Hypothalamus (tissue), 51 donors: ENCODE measurements around the gene GAB2.

Experiments
- DNase-seq, 51 donors: peaks; one replicate each; lab custom pipeline; 2025; lab: John Stamatoyannopoulos, UW

GAB2 gene

GRCh38 chr11:78346799-78347198 lies 70.8 kb downstream of the GAB2 start:
- DNase-seq = no peak

DNA sequence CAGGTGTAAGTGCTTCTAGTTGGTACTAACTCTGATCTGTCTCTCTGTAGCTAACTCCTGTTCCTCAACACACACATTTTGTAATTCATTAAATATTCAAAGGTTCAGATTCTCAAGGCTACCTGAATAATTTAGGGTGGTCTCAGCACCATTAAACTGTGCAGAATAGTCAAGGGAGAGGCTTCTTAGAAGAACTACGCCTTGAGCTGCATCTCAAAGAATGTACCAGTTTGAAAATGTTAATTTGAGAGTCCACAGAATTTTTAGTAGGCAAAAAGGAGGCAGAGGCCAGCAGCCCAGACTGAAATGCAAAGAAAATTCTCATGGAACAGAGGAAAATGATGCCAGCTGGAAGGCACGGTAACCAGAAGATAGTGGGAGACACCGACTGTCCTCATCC lies 72.2 kb downstream of the GAB2 start:
- DNase-seq = peak in 1 of 51 donors; percentile 24

GRCh38 chr11:78344676-78345075 lies 72.9 kb downstream of the GAB2 start:
- DNase-seq = no peak

DNA sequence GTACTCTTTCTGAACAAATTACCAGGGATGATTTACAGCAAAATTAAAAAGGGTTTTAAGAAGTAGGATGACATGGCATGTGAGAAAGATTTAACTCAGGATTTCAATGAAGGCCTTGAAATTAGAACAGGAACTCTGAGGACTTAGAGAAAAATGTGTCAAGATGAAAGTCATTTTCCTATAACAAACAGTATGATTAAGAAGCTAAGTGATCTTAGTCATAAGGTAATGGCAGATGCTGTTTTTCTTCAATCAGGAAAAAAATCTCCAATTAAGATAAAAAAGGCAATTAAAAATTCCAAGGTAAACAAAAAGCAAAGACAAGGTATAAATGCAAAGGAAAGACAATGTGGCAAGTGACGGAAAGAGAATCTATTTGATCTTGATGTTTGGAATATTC lies 73.5 kb downstream of the GAB2 start:
- no peak for DNase-seq

DNA sequence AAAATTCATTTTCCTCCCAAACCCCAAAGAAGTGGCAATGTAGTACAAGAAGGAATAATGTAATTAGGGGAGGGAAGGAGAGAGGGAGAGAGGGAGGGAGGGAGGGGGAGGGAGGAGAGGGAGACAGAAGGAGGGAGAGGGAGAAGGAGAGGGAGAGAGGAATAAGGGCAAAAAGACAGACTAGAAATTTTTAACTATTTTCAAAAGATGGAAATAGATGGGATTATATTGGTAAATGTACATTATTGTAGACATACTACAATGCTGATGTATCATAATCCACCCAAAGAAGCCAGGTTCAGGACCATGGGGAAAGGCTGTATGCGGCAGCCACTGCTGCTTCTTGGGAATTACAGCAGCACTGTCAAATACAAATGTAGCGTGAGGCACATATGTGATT lies 74.3 kb downstream of the GAB2 start:
- DNase-seq = no peak

- DNase-seq = peak in 7 of 51 donors; percentile 29 to 81 (median 46)
Measured at GRCh38 chr11:78341841-78342240, 75.8 kb downstream of the GAB2 start.

DNA sequence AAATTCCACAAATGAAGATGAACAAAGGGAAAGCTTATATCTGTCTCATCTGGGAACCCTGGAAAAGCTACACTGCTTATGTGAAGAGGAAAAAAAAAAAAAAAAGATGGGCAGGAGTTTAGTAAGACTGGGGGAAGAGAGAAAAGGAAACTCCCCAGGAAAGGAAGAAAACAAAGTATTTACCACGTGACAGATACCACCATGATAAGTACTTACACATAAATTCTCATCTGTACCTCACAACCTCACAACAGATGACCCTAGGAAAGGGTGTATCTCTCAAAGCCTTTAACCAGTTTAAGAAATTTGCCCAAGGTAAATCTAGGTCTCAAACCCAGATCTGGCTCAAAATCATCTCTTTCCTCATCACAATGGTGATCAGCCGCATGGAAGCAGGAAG lies 77.1 kb downstream of the GAB2 start:
- DNase-seq = no peak

GRCh38 chr11:78339945-78340344 lies 77.7 kb downstream of the GAB2 start:
- no peak for DNase-seq

DNA sequence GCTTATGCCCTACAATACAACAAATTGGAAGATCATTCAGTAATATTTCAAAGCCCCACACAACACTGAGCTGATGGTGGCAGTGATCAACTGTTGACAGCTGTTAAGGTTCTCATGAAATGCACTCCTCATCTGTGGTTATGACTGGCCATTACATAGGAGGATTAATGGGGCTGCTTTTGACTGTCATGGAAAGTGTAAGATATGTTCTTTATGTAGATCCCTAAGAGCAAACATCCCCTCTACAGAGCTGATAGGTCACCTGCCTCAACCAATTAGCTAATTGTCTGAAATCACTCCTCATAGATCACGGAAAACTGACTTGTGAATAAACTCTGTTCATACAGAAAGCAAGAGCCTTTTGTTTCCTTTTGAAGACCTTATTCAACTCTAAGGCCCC lies 78.1 kb downstream of the GAB2 start:
- peak in 1 of 51 donors; percentile 80 for DNase-seq

GRCh38 chr11:78338702-78339101 lies 78.9 kb downstream of the GAB2 start:
- no peak for DNase-seq

- peak in 2 of 51 donors; percentile 18 to 23 for DNase-seq
Measured at GRCh38 chr11:78338138-78338537, 79.5 kb downstream of the GAB2 start.

- no peak for DNase-seq
Measured at GRCh38 chr11:78337554-78337924, 80.1 kb downstream of the GAB2 start.

GRCh38 chr11:78336877-78337553 lies 80.6 kb downstream of the GAB2 start:
- DNase-seq = no peak

- DNase-seq = no peak
Measured at GRCh38 chr11:78334109-78334508, 83.5 kb downstream of the GAB2 start.

- peak in 1 of 51 donors; percentile 10 for DNase-seq
Measured at GRCh38 chr11:78332872-78333271, 84.7 kb downstream of the GAB2 start.

DNA sequence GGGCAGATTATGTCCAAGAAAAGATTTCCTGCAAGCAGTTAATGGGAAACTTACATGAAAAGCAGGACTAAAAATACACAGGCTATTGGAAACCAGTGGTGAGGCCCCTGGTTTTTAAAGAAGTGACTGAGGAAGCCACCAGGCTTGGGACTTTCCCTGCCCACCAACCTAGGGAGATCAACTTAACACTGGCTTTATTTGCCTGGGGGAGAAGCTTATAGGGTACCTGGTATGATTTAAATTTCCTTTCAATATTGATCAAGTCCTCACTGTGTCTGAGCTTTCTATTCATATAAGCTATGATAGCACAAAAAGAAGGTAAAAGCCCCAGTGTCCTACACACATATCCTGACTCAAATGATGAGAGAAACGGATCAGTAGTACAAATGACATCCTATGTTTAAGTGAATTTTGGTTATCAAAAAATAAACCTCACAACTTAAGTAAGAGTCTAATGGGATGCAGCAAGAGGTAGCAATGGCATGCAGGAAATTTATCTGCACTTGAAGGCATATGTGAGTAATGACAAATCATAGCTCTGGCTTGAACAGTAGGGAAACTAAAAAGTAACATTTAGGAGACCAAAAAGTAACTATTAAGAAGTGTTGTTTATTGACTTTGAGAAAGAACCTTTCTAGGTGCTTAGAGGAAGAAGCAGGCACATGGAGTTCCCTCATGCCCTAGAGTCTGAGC lies 85.3 kb downstream of the GAB2 start:
- DNase-seq = no peak

GRCh38 chr11:78331711-78332110 lies 85.9 kb downstream of the GAB2 start:
- DNase-seq = peak in 33 of 51 donors; percentile 21 to 88 (median 58)

GRCh38 chr11:78330361-78330760 lies 87.3 kb downstream of the GAB2 start:
- DNase-seq = no peak

DNA sequence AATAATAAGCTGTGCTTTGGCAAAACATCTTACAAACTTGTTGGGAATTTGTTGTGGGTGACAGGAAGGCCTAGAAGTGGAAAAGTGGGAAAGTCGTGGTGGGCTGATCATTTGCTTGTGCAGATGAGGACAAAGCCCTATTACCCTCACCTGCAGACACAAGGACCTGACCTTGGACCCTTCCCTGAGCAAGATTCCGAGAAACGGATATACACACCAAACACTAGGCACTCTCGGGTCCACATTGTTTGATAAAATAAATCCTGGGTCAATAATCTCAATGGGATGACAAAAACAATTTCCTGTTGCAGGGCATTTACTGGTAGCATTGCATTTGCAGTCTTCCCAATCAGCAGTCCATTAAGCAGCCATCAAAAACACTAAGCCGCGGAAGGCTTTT lies 89.7 kb downstream of the GAB2 start:
- DNase-seq = no peak

GRCh38 chr11:78325274-78325781 lies 92.3 kb downstream of the GAB2 start:
- DNase-seq = no peak

DNA sequence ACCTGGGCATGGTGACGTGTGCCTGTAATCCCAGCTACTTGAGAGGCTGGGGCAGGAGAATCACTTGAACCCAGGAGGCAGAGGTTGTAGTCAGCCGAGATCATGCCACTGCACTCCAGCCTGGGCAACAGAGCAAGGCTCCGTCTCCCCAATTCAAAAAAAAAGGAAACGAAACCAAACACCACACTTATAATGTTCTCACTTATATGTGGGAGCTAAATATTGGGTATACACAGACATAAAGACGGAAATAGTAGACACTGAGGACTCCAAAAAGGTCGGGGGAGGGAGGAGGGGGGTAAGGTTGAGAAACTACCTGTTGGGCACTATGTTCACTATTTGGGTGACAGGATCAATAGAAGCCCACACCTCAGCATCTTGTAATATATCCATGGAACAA lies 94.3 kb downstream of the GAB2 start:
- no peak for DNase-seq

- DNase-seq = no peak
Measured at GRCh38 chr11:78319453-78319955, 98.1 kb downstream of the GAB2 start.
